HPDE6-E6E7 (cell line): ENCODE data around the gene DPEP2.
A peak's percentile ranks its signal among the peaks of the same experiment; 100 is the strongest.
"Not testable (repeated sequence)": the region's sequence is repeated elsewhere in the genome, so short reads cannot be mapped to it uniquely, and the experiment has no call there.

Experiments
- DNase-seq: peaks from one replicate; pipeline ENCODE4 v3.0.0; 2011; ENCODE audit warnings: missing footprints; ENCODE audit errors: extremely low spot score

Gene DPEP2, protein sequence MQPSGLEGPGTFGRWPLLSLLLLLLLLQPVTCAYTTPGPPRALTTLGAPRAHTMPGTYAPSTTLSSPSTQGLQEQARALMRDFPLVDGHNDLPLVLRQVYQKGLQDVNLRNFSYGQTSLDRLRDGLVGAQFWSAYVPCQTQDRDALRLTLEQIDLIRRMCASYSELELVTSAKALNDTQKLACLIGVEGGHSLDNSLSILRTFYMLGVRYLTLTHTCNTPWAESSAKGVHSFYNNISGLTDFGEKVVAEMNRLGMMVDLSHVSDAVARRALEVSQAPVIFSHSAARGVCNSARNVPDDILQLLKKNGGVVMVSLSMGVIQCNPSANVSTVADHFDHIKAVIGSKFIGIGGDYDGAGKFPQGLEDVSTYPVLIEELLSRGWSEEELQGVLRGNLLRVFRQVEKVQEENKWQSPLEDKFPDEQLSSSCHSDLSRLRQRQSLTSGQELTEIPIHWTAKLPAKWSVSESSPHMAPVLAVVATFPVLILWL

DNA sequence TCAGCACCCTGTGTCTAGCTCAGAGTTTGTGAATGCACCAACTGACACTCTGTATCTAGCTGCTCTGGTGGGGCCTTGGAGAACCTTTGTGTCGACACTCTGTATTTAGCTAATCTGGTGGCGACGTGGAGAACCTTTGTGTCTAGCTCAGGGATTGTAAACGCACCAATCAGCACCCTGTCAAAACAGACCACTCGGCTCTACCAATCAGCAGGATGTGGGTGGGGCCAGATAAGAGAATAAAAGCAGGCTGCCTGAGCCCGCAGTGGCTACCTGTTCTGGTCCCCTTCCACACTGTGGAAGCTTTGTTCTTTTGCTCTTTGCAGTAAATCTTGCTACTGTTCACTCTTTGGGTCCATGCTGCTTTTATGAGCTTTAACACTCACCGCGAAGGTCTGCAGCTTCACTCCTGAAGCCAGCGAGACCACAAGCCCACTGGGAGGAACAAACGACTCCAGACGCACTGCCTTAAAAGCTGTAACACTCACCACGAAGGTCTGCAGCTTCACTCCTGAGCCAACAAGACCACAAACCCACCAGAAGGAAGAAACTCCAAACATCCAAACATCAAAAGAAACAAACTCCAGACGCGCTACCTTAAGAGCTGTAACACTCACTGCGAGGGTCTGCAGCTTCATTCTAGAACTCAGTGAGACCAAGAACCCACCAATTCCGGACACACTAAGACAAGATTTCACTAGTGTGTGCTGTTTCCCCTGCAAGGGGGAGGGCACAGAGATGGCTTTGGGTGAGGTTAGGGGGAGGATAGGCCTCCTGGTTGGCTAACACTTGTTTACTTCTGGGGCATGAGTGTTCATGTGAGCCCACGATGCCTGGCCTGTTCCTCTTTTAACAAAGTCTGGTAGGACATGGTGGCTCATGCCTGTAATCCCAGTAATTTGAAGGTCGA is at the start of gene DPEP2:
Gene DPEP2 (minus strand): TSS at position 706 of the 910 bp plus-strand sequence. CDS start 6,272 bp downstream, outside the sequence.
- DNase-seq, result not testable (repeated sequence)

DNA sequence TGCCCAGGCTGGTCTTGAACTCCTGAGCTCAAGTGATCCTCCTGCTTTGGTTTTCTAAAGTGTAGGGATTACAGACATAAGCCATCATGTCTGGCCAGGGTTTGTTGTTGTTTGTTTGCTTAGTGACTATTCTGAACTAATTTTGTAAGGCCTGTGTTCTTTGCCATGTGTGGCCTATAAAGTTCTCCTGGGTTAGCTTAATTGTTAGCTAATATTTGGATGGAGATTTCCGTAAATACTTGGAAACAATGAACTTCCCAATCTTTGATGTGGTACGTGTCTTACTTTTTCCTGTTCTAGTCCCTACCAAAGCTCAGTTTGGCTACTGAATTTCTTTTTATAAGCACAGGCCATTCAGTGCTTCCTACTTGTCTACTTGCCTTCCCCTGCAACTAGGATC is 48.7 kb upstream of the DPEP2 start:
- no peak for DNase-seq

- DNase-seq, result no peak
Observed at GRCh38 chr16:68046106-68046505, 46.8 kb upstream of the DPEP2 start.

GRCh38 chr16:68041783-68042182 is 42.5 kb upstream of the DPEP2 start:
- no peak for DNase-seq

DNA sequence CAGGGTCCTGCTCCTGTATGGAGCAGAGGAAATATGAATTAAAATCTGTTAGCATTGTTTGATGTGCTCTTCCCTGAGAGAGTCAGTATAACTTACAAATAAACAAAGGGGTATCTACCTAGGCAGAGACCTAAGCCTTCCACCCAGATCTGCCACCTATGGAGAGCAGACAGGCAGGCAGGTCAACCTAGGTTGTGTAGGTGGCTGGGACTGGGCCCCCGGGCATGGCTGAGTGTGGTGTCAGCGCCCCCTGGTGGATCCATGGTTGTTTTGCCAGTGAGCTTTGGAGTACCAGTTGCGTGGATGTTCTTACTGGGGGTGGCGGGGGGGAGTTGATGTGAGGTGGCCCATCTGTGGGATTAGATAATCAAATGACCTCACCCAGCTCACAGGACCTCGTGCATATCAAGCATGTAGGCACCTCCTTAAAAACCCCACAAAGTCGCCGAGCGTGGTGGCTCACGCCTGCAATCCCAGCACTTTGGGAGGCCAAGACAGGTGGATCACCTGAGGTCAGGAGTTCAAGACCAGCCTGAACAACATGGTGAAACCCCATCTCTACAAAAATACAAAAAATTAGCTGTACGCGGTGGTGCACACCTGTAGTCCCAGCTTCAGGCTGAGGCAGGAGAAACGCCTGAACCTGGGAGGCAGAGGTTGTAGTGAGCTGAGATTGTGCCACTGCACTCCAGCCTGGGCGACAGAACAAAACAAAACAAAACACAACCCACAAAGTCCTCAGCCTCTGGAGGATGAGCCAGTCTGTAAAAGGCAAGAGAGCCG is 41.4 kb upstream of the DPEP2 start:
- peak; percentile 87 for DNase-seq

GRCh38 chr16:68037841-68038597 is 38.7 kb upstream of the DPEP2 start:
- no peak for DNase-seq

GRCh38 chr16:68035227-68035626 is 35.9 kb upstream of the DPEP2 start:
- DNase-seq, result no peak

- no peak for DNase-seq
Observed at GRCh38 chr16:68033101-68033500, 33.8 kb upstream of the DPEP2 start.

DNA sequence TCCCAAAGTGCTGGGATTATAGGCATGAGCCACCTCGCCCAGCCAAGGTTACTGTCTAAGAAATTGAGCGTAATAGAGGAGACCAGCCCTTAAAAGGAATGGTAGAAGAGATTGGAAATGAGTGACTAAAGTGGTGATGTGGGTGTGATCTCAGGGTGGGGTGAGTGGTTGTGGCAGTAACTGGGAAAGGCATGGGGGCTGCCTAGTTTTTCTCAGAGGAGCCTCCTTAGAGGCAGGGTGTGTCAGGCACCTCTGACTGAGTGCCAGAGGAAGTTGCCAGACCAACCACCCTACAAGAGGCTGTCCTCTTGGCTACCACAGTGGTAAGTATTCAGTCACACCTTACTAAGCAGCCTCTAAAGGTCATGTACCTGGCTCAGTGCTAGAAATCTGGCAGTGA is 32.7 kb upstream of the DPEP2 start:
- DNase-seq, result peak; percentile 89

DNA sequence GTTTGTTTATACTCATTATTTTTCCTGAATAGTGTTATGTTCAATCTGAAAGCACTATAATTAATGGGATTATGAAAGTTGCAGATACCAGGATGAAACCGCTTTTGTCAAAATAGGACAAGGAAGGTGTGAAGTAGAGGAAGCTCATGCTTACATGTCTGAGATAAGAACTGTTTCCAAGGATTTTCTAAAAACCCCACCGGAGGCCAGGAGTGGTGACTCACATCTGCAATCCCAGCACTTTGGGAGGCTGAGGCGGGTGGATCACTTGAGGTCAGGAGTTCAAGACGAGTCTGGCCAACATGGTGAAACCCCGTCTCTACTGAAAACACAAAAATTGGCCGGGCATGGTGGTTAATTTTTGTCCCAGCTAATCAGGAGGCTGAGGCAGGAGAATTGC is 30.8 kb upstream of the DPEP2 start:
- DNase-seq, result not testable (repeated sequence)

DNA sequence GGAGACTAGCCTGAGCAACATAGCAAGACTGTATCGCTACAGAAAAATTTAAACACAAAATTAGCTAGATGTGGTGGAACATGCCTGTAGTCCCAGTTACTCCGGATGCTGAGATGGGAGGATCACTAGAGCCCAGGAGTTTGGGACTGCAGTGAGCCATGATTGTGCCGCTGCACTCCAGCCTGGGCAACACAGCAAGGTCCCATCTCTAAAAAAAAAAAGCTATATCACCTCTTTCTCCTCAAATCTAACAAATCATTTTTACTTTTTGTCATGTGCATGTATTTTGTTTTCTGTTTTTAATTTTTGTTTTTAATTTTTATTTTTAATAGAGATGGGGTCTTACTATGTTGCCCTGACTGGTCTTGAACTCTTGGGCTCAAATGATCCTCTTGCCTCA is 29.7 kb upstream of the DPEP2 start:
- DNase-seq, result no peak

- DNase-seq, result peak; percentile 91
Observed at GRCh38 chr16:68022728-68023537, 23.6 kb upstream of the DPEP2 start, which contains the start of the genes DDX28 and DUS2. TSS of gene DDX28 (minus strand) at chr16:68023232. CDS start at chr16:68023202, 30 bp downstream. TSS of gene DUS2 (plus strand) at chr16:68023284. CDS start at chr16:68038024, 14,740 bp downstream.

DNA sequence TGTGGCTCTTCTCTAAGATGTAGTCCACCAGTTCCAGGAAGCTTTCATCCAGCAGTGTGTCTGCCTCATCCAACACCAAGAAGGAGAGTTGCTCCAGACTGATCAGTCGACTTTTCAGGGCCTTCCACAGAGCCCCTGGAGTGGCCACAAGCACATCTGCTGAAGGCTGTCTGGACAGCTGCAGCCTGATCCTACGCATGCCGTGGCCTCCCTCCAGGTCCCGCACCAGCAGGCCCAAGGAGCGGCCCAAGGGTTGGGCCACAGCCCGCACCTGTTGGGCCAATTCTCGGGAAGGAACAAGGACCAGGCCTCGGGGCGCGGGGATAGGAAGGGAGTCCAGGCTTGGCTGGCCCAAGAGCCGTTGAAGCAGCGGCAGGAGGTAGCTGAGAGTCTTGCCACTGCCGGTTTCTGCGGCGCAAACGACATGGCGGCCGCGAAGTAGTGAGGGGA is 23.0 kb upstream of the DPEP2 start:
- DNase-seq, result no peak

DNA sequence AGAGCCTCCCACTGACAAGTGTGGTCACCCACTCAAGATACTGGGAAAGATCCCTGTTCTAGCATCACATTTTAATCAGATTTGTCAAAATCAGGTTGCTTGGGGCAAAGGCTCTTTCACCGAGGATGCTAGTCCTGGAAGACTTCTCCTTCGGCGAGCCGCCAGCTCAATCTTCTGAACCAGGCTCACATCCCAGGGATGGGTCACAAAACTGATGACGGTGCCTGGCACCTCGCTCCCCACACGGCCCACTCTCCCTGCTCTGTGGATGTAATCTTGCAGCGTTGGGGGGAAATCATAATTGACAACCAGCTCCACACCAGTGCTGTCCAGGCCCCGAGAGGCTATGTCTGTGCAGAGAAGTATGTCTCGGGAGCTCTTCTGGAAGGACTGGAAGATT is 22.2 kb upstream of the DPEP2 start:
- no peak for DNase-seq

- no peak for DNase-seq
Observed at GRCh38 chr16:68019167-68019680, 19.9 kb upstream of the DPEP2 start.

- no peak for DNase-seq
Observed at GRCh38 chr16:68015681-68016080, 16.4 kb upstream of the DPEP2 start, which contains the start of gene DPEP2NB. TSS of gene DPEP2NB (minus strand) at chr16:68015911. CDS start at chr16:68015770, 141 bp downstream.

- DNase-seq, result peak; percentile 48
Observed at GRCh38 chr16:68013440-68013839, 14.2 kb upstream of the DPEP2 start.

DNA sequence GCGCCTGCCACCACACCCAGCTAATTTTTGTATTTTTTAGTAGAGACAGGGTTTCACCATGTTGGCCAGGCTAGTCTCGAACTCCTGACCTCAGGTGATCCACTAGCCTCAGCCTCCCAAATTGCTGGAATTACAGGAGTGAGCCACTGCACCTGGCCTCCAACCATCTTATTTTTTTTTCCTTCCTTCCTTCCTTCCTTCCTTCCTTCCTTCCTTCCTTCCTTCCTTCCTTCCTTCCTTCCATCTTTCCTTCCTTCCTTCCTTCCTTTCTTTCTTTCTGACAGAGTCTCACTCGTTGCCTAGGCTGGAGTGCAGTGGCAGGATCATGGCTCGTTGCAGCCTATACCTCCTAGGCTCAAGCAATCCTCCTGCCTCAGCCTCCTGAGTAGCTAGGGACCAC is 10.6 kb upstream of the DPEP2 start:
- not testable (repeated sequence) for DNase-seq

DNA sequence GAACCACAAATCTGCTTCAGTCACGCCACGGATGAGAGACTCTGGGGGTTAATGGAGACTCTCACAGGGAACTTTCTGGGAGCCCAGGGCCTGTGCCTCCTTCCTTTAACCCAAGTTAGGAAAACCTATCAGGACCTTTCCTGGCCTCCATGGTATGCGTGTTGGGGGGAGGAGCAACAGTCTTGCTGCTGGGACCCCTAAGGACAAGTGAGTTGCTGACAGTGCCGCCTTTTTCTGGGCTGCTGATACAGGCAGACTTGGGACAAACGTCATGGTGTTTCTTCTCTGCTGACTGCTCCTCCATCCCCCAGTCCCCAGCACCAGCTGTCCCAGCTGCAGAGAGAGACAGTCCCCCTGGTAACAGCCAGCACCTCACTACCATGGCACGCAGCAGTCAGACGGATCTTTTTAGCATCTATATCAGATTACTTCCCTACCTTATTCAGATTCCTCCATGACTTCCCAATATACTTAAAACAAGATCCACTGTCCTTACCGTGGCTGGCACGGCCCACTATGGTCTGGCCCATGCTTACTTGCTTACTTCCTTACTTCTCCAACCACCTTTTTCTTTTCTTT is 10.0 kb upstream of the DPEP2 start:
- no peak for DNase-seq
